HG03175 (cell line): ENCODE measurements around the gene PRRC2B.
"Not testable (repeated sequence)": the region's sequence is repeated elsewhere in the genome, so short reads cannot be mapped to it uniquely, and the experiment has no call there.

Source experiments
- ATAC-seq: cut with Tn5 transposase; IDR thresholded peaks from one replicate; pipeline ENCODE4 v1.9.1; 2021; ENCODE audit warnings: mild to moderate bottlenecking, moderate library complexity; ENCODE audit not compliant: unreplicated experiment

PRRC2B gene

DNA sequence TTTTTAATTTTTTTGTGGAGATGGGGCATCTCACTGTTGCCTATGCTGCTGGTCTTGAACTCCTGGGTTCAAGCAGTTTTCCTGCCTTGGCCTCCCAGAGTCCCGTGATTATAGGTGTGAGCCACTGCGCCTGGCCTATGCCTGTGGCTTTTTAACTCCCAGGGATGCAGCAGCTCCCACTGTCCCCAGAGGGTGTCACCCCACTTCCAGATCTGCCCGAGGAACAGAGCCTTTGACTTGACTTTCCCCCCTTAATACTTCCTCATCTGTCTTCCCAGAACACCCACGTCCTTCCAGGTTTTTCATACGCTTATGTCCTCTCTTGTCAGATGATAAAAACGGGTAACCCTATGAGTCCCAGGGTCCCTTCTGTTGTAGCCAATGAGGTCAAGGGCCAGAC, 7.6 kb upstream of the PRRC2B start:
- no peak for ATAC-seq

DNA sequence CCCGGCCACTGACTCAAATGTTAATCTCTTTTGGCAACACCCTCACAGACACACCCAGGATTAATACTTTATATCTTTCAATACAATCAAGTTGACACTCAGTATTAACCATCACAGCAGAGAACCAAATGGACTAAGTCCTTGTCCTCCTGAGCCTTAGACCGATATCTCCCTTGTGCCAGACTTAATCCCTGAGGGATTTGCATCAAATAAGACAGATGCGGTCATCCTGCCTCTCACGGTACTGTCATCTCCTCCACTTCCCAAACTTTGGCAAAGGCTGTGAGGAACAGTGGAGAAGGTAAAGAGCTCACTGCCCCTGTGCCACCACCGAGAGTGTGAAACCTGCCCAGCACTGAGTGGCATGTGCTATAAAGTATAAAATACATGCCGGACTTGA, 6.5 kb upstream of the PRRC2B start:
- ATAC-seq: no peak

DNA sequence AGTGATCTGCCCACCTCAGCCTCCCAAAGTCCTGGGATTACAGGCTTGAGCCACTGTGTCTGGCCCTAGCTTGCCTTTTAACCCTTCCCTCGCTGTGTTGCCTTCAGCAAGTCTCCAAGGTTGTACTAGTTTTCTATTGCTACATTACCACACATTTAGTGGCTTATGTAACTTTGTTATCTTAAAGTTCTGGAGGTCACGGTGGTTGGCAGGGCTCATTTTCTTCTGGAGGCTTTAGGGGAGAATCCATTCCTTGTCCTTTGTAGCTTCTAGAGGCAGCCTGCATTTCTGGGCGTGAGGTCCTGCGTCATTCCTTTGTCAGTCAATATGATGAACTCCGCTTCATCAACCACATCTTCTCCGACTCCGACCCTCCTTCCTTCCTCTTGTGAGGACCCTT, 2.9 kb upstream of the PRRC2B start:
- no peak for ATAC-seq

DNA sequence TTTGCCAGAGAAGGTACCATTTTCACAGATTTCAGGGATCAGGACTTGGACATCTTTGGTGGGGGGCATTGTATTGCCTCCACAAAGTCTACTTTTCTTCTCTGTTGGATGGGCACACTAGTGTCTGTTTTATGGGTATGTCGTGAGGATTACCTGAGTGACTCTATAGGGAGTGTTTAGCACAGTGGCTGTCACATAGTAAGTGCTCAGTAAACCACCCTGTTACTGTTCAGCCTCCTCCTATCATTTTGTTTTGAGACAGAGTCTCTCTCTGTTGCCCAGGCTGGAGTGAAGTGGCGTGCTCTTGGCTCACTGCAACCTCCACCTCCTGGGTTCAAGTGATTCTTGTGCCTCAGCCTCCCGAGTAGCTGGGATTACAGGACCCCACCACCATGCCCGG, 2.4 kb upstream of the PRRC2B start:
- ATAC-seq: no peak

DNA sequence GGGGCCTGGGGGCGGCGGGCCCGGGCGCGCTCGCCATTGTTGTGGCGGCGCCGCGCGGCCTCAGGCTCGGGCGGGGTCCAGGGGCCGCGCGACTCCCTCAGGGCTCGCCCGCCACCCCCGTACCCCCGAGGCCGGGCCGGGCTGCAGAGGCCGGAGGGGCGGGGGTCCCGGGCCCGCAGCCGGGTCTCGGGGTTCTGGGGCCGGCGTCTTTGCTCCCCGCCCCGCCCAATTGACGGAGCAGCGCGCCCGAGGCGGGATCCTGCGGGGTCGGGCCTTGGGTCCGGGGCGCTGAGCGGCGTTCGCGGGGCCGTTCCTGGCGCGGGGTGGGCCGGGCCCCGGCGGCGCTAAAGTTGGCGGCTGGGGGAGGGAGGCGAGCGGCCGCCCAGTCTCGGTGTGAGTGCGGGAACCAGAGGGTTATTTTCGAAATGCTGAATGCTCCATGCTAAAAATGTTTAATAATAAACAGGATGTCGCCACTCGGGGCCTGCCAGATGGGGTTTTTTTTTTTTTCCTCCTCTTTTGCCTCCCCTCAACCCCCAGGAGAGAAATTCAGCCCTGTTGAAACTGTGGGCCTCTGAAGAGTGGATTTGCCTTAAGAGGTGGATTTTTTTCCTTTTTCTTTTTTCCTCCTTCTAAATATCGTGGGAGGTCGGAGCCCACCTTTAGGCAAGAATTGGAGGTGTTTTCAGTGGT, 724 bp downstream of the PRRC2B start:
- peak; percentile 26 for ATAC-seq

DNA sequence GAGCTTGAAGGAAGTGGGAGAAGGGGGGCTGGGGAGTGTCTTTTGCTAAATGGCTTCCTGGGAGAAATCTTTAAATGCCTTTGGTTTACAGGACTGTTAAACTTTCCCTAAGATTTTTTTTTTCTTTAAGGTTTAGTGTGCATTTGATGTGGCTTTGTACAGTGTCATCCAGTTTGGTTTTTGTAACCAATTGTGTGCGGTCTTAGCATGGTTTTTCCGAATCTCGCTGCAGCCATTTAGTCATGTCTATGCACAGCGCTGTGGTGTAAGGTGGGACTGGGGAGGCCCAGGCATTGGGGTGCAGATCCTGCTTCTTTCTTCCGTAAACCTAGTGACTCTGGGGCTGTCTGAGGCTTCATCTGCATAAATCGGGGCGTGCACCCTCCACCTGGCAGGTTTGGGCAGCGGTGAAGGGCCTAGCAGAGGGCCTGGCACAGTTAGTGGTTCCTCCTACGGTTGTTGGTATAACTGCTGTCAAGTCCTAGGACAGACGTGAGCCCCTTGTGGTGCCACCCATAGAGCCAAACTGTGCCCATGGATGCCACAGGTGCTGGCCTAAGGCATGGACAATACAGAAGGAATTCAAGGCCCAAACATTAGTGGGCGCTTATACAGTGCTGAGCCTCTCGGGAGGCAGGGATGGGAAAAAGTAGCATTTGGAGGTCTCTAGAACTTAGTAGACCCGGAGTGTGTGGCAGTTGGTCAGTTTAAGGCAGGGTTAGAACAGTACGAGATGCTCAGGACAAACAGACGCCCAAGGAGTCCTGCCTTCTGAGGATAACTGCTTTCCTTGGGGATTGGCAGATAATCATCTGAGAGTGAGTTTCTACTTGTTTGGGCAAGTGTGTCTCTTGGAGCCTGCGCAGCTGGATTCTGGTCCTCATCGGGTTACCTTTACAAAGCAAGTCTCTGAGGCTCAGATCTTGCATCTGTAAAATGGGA, 1.5 kb downstream of the PRRC2B start:
- ATAC-seq: peak; percentile 33

DNA sequence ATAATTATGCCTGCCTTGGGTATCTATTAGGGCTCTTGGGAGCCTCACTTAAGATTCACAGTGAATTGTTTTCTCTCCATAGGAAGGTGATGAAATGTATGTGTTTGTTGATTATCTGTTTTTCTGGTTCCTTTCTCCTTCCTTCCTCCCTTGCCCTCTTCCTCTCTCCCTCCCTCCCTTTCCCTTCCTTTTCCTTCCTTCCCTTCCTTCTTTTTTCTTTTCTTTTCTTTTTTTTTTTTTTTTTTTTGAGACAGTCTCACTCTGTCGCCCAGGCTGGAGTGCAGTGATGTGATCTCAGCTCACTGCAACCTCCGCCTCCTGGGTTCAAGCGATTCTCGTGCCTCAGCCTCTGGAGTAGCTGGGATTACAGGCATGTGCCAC, 2.2 kb downstream of the PRRC2B start:
- ATAC-seq: not testable (repeated sequence)

DNA sequence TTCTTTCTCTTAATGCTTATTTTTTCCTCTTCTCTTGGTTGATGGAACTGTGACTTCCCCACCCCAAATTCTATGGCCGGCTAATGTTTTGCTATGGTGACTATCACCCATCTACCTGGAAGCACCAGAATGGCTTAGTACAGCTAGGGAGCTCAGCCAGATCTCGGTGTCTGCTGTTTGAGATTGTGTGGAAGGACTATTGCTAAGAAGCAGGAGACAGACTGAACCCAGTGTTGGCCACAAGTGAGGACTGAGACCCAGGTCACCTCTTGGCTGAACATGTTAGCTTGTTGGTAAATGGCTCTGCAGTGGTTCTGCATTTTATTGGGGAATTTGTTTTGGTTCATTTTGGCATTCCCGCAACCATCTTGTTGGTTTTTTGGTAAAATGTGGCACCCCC, 2.7 kb downstream of the PRRC2B start:
- no peak for ATAC-seq

DNA sequence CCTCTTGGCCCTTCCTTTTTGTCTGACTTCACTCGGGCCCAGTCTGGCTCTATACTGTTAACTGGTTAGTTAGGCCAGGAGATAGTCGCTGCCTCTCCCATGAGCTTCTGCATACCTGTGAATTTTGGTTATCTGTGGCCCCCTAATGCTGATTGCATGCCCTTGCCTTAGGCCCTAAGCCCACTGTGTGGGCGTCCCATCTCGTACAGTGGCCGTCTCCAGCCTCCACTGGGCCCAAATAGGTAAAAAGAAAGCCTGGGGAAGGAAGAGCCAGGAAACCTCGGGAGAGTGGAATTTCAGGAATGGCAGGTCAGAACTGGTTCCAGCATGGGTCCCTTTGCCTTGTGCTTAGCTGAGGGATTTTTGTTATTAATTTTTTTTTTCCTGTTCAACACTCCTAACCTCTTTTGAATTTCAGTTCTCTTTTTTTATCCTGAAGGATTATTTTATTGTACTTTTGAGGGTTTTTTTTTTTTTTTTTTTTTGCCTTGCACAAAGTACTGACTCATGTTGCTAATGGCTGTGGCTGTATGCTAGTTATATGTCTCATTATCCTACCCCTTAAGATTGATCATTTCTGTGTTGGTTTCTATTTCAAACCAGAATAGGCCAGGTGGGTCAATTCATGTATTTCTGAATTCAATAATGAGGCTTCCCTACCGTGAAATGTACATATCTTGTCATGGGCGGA, 3.4 kb downstream of the PRRC2B start:
- no peak for ATAC-seq

DNA sequence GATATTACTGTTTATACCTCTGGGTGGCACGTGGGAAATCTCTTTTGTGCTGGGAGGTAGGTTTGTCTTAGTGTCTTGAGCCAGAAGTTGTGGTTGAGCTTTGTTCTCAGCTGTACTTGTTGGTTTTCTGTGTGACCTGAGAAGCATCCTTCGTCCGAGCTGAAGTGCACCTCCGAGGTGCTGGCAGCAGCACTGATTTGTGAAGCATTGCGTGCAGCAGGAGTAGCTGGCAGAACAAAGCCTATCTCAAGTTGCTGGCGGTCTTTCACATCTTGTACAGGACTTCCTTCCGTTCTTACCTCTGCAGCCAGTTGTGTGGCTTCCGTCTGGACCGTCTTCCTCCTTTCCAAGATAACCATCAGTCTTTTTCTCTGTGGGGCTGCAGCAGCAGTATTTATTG, 4.3 kb downstream of the PRRC2B start:
- ATAC-seq: no peak

DNA sequence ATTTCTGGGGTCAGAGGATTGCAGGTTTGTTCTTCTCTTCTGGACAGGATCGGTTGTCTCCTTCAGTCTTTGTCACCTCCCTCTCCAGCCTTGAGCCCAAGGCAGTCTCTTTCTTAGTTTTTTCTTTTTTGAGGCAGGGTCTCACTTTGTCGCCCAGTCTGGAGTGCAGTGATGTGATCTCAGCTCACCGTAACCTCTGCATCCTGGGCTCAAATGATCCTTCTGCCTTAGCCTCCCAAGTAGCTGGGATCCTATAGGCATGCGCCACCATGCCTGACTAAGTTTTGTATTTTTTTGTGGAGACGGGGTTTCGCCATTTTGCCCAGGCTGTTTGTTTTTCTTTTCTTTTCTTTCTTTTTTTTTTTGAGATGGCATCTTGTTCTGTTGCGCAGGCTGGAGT, 6.1 kb downstream of the PRRC2B start:
- ATAC-seq: no peak

DNA sequence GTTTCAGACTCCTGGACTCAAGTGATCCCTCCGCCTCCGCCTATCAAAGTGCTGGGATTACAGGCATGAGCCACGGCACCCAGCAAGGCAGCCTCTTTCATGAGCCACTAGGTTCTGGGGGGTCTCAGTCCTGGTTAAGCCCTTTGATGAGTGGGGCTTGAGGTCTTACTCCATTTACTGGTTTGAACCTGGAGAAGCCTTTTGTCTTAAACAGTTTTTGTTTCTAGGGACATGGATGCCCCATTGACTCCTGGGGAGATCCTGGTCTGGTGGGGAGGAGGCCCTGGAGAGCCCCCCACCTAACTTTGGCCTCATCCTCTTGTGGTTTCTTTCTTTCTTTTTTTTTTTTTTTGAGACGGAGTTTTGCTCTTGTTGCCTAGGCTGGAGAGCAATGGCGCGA, 6.7 kb downstream of the PRRC2B start:
- ATAC-seq: no peak

DNA sequence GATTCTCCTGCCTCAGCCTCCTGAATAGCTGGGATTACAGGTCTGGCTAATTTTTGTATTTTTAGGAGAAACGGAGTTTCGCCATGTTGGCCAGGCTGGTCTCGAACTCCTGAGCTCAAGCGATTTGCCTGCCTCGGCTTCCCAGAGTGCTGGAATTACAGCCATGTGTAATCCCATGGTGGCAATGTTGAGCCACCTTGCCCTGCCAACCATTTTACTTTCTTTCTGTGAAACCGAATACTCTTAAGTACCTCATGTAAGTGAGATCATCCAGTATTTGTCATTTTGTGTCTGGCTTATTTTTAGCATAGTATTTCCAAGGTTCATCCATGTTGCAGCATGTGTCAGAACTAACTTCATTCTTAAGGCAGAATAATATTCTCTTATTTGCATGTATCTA, 8.2 kb downstream of the PRRC2B start:
- ATAC-seq: no peak

DNA sequence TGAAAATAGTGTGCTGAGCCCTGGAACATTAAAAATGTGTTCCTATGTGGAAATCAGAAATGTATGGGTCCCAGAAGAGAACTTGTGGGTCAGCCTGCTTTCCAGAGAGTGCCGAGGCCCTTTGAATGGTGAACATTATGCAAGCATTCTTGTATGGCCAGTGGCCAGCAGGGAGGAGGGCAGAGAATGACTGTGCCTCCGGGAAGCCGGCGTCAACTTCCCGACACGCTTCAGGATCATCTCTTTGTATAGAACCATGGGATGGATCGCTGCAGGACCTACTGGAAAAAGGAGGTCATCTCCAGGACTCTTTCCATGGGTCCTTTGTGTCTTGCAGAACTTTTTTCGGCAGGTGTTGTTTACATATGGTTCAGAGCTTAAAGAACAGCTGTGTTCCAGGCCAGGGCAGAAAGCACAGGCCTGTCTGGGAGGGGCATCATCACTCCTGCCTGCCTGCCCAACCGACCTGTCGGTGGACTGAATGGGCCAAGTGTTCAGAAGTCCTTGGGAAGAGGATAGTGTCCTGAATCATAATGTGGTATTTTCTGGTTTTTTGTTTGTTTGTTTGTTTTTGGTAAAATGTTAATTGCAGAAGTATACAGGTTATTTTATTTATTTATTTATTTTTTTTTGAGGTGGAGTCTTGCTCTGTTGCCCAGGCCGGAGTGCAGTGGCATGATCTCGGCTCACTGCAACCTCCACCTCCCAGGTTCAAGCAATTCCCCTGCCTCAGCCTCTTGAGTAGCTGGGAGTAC, 9.0 kb downstream of the PRRC2B start:
- ATAC-seq: no peak

DNA sequence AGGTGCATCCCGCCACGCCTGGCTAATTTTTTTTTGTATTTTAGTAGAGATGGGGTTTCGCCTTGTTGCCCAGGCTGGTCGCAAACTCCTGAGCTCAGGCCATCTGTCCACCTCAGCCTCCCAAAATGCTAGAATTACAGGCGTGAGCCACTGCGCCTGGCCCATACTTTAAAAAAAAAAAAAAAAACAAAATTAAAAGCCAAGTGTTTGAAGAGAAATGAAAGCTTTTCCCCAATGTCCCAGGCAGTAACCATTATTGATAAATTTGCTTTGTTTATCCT, 9.5 kb downstream of the PRRC2B start:
- no peak for ATAC-seq

DNA sequence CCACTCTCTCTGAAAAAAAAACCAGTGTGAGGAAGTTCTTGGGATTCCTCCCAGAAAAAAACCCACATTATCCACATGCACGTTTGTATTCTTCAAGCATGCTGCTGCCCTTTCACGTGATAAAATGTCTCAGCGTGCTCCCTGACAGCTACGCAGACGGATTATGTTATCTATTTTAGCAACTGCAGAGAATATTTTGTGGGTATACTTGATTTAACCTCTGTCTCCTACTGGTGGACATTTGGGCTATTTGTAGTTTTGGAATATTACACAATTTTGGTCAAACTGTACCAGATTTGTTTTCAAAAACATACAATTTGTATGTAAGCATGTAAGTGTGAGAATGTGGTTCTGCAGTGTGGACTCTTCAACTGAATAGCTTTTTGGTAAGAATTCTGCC, 10.7 kb downstream of the PRRC2B start:
- no peak for ATAC-seq

DNA sequence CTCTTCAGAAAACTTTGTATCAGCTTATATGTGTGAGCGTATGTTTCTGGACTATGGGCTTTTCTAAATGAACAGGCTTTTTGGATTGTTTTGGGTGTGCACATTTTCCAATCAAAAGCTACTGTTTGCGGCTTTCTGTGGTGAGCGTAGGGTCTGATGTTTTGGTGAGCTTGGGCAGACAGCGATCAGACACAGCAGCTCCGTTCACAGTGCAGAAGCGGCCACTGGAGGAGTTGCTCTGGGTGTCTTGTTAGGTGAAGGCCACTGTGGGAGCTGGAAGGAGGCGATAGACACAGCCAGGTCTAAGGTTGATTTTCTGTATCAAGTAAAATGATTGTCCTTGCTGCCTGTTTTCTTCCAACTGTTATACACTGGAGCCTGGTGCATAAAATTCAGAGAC, 11.1 kb downstream of the PRRC2B start:
- no peak for ATAC-seq

DNA sequence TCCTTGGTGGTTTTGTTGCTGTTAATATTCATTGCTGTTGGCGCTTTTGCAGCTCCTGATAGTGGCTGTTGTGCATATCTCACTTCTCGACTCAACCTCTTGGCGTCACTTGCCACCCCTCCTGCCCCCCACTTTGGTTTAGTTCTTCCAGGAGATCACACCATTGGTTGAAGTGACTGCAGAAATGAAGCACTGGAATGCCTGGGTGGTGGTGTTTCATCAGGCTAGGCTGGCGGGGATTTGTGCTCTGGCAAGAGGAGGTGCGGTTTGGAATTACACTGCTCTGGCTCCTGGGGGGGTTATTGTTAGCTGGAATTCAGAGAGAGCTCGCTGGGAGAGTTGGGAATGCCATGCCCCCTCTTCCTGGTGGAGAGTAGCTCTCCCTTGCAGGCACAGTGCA, 11.5 kb downstream of the PRRC2B start:
- ATAC-seq: no peak

DNA sequence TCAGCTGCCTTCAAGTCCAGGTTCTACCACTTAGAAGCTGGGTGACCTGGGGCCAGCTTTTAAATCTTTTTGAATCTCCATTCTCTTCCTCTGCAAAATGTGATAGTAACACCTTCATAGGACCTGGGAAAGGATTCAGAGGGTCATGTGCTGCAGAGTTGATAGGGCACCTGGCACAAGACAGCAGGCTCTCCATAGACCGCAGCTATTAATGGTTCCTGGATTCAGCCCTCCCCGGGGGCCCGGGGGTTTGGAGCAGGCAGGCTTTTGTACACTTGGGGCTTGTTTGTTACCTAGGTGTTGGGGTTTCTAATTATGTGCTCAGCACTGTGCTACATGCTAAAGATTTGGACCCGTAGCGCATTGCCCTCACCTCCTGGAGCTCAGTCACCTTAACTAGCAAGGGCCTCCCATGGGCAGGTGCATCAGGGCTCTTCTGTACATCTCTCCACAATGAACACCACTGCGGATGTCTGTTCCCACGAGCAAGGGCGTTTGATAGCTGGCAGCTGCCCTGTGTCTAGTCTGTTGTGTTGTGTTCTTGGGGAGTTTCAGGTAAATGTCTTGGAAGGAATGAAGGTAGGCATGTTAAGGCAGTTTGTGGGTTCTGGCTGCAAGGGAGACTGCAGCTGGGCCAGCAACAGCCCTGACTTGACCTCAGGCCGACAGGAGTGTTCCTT, 12.1 kb downstream of the PRRC2B start:
- ATAC-seq: no peak

DNA sequence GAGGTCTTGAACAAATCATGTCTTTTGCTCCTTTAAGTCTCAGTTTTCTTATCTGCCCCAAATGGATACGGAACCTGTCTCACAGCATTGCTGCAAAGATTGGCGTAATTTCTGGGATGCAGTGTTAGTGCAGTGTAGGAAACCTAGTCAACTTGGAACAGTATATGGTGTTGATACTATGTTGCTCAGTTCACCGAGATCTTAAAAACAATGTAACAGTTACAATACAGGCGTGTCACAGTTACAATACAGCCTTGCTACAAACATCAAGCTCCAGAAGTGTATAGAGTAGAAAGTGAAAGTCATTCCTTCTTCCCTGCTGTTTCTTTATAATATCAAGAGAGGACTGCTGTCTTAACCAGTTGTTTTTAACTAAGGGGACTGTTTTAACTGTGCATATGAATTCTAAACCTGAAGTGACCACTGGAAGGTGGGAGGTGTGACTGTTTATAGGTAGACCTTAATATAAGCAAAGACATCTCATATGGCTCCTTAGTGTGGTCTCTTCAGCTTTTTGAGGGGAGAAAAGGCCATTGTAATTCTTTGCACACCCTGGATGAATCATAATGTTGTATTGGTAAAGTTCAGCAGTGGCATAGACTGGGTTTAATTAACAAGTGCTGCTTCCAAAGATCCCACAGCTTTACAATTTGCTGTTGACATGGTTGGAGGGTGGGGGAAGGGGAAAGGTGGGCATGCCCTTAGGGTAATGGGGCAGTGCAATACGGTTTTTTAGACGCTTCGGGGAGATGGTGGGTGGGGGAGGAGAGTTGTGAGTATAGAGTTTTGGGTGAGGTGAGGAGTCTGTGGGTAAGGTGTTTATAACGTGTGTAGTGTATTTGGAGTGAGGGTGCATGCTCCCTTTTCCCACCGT, 12.9 kb downstream of the PRRC2B start:
- no peak for ATAC-seq
